ENCODE data around the gene CDC73.

Gene CDC73

GRCh38 chr1:193086342-193086741 lies 35.5 kb upstream of the CDC73 start:
- TF ChIP-seq, protein P1, sequence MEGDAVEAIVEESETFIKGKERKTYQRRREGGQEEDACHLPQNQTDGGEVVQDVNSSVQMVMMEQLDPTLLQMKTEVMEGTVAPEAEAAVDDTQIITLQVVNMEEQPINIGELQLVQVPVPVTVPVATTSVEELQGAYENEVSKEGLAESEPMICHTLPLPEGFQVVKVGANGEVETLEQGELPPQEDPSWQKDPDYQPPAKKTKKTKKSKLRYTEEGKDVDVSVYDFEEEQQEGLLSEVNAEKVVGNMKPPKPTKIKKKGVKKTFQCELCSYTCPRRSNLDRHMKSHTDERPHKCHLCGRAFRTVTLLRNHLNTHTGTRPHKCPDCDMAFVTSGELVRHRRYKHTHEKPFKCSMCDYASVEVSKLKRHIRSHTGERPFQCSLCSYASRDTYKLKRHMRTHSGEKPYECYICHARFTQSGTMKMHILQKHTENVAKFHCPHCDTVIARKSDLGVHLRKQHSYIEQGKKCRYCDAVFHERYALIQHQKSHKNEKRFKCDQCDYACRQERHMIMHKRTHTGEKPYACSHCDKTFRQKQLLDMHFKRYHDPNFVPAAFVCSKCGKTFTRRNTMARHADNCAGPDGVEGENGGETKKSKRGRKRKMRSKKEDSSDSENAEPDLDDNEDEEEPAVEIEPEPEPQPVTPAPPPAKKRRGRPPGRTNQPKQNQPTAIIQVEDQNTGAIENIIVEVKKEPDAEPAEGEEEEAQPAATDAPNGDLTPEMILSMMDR (IDR thresholded peaks at IDR 0.05; ENCODE audit: low read depth, low read length), result no peak
- peaks cover 50% of the 10 kb centered on the region for H3K36me3 ChIP-seq
- no peak overlapping the region for H3K27ac ChIP-seq
- H3K9me3 ChIP-seq (ENCODE audit: severe bottlenecking), result no peaks in the 10 kb centered on the region
- no peak for DNase-seq
- no peaks in the 10 kb centered on the region for H3K27me3 ChIP-seq (ENCODE audit: insufficient read depth, low read depth, severe bottlenecking)
- no peak overlapping the region for H3K4me3 ChIP-seq (ENCODE audit: low read depth, low read length)

DNA sequence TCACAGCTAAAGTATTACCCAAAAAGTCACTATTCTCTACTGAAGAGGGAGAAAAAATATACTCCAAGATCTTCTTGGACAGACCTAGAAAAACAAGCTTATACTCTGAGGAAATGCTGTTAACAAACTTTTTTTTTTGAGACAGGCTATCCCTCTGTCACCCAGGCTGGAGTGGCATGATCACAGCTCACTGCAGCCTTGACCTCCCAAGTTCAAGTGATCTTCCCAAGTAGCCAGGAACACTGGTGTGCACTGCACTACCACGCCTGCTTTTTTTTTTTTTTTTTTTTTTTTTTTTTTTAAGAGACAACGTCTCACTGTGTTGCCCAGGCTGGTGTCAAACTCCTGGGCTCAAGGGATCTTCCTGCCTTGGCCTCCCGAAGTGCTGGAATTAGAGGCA lies 33.9 kb upstream of the CDC73 start:
- TF ChIP-seq, protein P1 (IDR thresholded peaks at IDR 0.05; ENCODE audit: low read depth, low read length), result no peak
- Histone ChIP-seq H3K27me3 (ENCODE audit: insufficient read depth, low read depth, severe bottlenecking) (no peaks in the 10 kb centered on the region), H3K9me3 (ENCODE audit: severe bottlenecking) (no peaks in the 10 kb centered on the region), H3K36me3 (peaks cover 40% of the 10 kb centered on the region), H3K4me3 (ENCODE audit: low read depth, low read length) (no peak overlapping the region), H3K27ac (no peak overlapping the region)
- no peak for DNase-seq

- peaks cover 22% of the 10 kb centered on the region for H3K36me3 ChIP-seq
- no peak overlapping the region for H3K4me3 ChIP-seq (ENCODE audit: low read depth, low read length)
- no peaks in the 10 kb centered on the region for H3K9me3 ChIP-seq (ENCODE audit: severe bottlenecking)
- no peak overlapping the region for H3K27ac ChIP-seq
- DNase-seq, result no peak
- TF ChIP-seq, protein P1 (IDR thresholded peaks at IDR 0.05; ENCODE audit: low read depth, low read length), result no peak
- no peaks in the 10 kb centered on the region for H3K27me3 ChIP-seq (ENCODE audit: insufficient read depth, low read depth, severe bottlenecking)
Measured at GRCh38 chr1:193090865-193091264, 31.0 kb upstream of the CDC73 start.

GRCh38 chr1:193094112-193094511 lies 27.7 kb upstream of the CDC73 start:
- Histone ChIP-seq H3K4me3 (ENCODE audit: low read depth, low read length) (no peak overlapping the region), H3K27ac (no peak overlapping the region), H3K9me3 (ENCODE audit: severe bottlenecking) (no peaks in the 10 kb centered on the region), H3K36me3 (peaks cover 26% of the 10 kb centered on the region), H3K27me3 (ENCODE audit: insufficient read depth, low read depth, severe bottlenecking) (no peaks in the 10 kb centered on the region)
- no peak for DNase-seq
- TF ChIP-seq, protein P1 (IDR thresholded peaks at IDR 0.05; ENCODE audit: low read depth, low read length), result no peak

- Histone ChIP-seq H3K36me3 (peaks cover 11% of the 10 kb centered on the region), H3K27ac (no peak overlapping the region), H3K4me3 (ENCODE audit: low read depth, low read length) (no peak overlapping the region), H3K27me3 (ENCODE audit: insufficient read depth, low read depth, severe bottlenecking) (no peaks in the 10 kb centered on the region), H3K9me3 (ENCODE audit: severe bottlenecking) (no peaks in the 10 kb centered on the region)
- TF ChIP-seq, protein P1 (IDR thresholded peaks at IDR 0.05; ENCODE audit: low read depth, low read length), result no peak
- no peak for DNase-seq
Measured at GRCh38 chr1:193102662-193103061, 19.2 kb upstream of the CDC73 start.

DNA sequence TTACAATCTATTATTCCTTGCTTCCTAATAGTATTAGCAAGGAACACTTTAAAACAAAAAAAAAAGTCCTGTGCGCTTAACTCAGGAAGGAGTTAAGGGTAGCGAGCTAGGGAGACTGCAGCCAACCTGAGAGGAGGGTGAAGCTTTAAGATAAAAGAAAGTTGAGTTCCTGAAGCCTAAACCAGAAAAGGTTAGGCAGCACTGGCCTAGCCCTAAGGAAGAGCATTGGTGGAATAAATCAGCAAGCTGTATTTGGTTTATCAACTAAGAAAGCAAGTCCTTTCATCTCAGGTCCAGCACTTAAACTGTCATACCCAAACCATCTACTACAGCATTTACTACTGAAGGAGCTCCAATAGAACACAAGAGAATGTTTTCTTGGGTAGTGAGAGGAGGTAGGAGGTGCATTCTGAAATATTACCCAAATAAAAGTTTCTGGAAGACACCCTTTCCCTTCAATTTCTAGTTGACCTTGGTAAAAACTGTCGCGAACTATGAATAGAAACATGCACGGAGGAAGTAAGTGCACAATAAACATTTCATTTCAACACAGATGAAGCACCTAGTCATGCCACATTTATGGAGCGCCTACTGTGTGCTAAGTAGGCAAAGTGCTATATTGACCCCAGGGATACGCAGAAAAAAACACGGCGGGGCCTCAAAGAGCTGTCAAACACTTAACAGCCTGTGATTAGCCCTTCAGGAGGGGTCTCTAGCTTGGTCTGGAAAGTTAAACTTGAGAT lies 17.9 kb upstream of the CDC73 start:
- Histone ChIP-seq H3K36me3 (peaks cover 6% of the 10 kb centered on the region), H3K4me3 (ENCODE audit: low read depth, low read length) (peak overlapping the region; percentile 92), H3K9me3 (ENCODE audit: severe bottlenecking) (no peaks in the 10 kb centered on the region), H3K27me3 (ENCODE audit: insufficient read depth, low read depth, severe bottlenecking) (no peaks in the 10 kb centered on the region), H3K27ac (peak overlapping the region; percentile 82; the same call in 1 of the 2 replicates)
- TF ChIP-seq, protein P1 (IDR thresholded peaks at IDR 0.05; ENCODE audit: low read depth, low read length), result no peak
- no peak for DNase-seq

Data from WERI-Rb-1 (cell line).